ENCODE measurements around the gene DGCR8. TPM values are rescaled to one million over a fixed set of nuclear protein-coding genes. Genes with fewer than 3 reads are reported as not detected.

DGCR8 gene
- total RNA-seq: 18.0 TPM

DNA sequence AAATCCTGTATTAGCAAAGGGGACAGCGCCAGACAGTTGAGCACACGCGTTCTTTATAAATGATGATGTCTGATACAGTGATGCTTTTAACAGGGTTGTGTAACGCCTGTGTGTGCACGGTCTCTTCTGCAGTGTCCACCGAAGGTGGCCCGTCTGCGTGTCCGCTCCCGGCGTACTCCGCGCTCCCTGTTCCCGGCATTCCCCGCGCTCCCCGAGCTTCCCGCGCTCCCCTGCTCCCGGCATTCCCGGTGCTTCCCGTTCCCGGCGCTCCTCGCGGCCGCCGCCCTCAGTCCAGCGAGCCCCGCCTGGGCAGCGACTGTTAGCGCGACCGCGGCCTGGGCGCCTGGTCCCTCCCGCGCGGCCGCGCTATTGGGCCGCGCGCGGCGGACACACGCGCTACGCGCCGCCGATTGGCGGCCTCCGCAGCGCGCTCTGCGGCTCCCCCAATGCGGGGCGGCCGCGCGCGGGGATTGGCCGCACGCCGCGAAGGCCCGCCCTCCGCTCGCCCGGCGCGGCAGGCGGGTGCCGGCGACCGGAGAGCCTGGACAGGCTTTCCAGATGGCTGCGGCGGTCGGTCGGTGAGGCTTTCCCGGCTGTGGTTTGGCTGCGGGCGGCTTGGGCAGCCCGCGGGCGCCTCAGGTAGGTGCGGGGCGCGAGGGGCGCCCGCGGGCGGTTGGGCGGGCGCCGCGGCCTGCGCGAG is at the start of gene DGCR8:
TSS of gene DGCR8 (plus strand) at position 497 of the 700 bp plus-strand sequence. CDS start 5,723 bp downstream, outside the sequence.
- peak; percentile 50 to 95 for DNase-seq (ENCODE audit: low spot score in 2 of 2)
- no peaks in the 10 kb centered on the region for H3K36me3 ChIP-seq
- peak within 1 kb of the TSS; percentile 80 to 83 for H3K4me3 ChIP-seq
- intact Hi-C loops (cut with DNase I): loop anchor here (1.0 kb wide), 2 partner anchors 37 to 59 kb away; partner anchors contain the start of genes TANGO2 and TRMT2A
- no peaks in the 10 kb centered on the region for H3K27me3 ChIP-seq
- H3K9me3 ChIP-seq: no peaks in the 10 kb centered on the region
- peaks cover 12 to 28% of the 10 kb centered on the region in 2 donors for H3K4me1 ChIP-seq
- TF ChIP-seq, protein P1, sequence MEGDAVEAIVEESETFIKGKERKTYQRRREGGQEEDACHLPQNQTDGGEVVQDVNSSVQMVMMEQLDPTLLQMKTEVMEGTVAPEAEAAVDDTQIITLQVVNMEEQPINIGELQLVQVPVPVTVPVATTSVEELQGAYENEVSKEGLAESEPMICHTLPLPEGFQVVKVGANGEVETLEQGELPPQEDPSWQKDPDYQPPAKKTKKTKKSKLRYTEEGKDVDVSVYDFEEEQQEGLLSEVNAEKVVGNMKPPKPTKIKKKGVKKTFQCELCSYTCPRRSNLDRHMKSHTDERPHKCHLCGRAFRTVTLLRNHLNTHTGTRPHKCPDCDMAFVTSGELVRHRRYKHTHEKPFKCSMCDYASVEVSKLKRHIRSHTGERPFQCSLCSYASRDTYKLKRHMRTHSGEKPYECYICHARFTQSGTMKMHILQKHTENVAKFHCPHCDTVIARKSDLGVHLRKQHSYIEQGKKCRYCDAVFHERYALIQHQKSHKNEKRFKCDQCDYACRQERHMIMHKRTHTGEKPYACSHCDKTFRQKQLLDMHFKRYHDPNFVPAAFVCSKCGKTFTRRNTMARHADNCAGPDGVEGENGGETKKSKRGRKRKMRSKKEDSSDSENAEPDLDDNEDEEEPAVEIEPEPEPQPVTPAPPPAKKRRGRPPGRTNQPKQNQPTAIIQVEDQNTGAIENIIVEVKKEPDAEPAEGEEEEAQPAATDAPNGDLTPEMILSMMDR (IDR thresholded peaks at IDR 0.05): no peak
- peak within 1 kb of the TSS; percentile 82 to 89 for H3K27ac ChIP-seq

DNA sequence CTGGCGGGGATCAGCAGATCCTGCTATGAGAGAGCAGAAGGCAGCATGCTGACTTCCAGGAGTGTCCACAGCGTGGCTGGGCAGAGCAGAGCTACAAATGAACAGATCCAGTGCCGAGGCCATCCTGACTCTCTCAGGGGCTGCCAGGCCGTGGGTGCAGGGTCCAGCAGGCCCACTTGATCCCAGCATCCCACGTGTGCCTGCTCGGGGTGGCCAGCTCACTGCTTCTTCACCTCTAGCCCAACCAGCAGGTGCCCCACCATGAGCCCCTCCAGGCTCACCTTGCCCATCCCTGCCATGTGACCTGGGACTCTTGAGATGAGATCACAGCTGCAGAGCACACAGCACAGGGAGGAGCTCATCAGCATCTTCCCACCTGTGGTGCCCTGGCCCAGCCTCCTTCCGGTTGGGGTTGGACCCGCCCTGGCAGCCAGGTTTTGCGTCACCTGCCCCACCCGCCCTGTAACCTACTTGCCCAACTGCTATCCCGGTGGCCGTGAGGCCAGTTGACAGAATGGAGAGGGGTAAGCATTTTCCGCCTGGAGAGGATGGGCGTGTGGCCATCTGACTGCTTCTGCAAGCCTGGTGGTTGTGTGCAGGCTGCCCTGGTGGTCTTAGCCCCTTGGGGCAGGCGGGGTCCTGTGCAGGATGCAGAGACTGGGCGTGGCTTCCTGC is 48.2 kb upstream of the DGCR8 start:
- Histone ChIP-seq H3K27ac (peak overlapping the region in 1 of 2 donors; percentile 78), H3K36me3 (peaks cover 6 to 13% of the 10 kb centered on the region in 2 donors), H3K4me1 (peaks cover 11 to 30% of the 10 kb centered on the region in 2 donors), H3K4me3 (no peak overlapping the region), H3K9me3 (no peaks in the 10 kb centered on the region), H3K27me3 (no peaks in the 10 kb centered on the region)
- TF ChIP-seq, protein P1 (IDR thresholded peaks at IDR 0.05): no peak
- DNase-seq (ENCODE audit: low spot score in 2 of 2): no peak
- intact Hi-C loops (cut with DNase I): no loop called here

- TF ChIP-seq, protein P1 (IDR thresholded peaks at IDR 0.05): no peak
- no peaks in the 10 kb centered on the region for H3K9me3 ChIP-seq
Observed at GRCh38 chr22:20032407-20032991, 47.5 kb upstream of the DGCR8 start.

GRCh38 chr22:20033045-20033706 is 46.9 kb upstream of the DGCR8 start:
- intact Hi-C loops (cut with DNase I): no loop called here
- H3K4me1 ChIP-seq: peaks cover 11 to 30% of the 10 kb centered on the region in 2 donors
- H3K27me3 ChIP-seq: no peaks in the 10 kb centered on the region
- no peaks in the 10 kb centered on the region for H3K9me3 ChIP-seq
- DNase-seq (ENCODE audit: low spot score in 2 of 2): no peak
- TF ChIP-seq, protein P1 (IDR thresholded peaks at IDR 0.05): no peak
- H3K4me3 ChIP-seq: no peak overlapping the region
- H3K27ac ChIP-seq: peak overlapping the region; percentile 65 to 78
- H3K36me3 ChIP-seq: peaks cover 19 to 24% of the 10 kb centered on the region in 2 donors

More at GRCh38 chr22:20032407-20032991, 47.5 kb upstream of the DGCR8 start:
- Histone ChIP-seq H3K27ac (peak overlapping the region; percentile 65 to 78), H3K36me3 (peaks cover 12 to 18% of the 10 kb centered on the region in 2 donors), H3K4me1 (peaks cover 11 to 30% of the 10 kb centered on the region in 2 donors), H3K27me3 (no peaks in the 10 kb centered on the region), H3K4me3 (no peak overlapping the region)
- DNase-seq (ENCODE audit: low spot score in 2 of 2): no peak
- intact Hi-C loops (cut with DNase I): no loop called here

GRCh38 chr22:20034143-20034542 is 45.9 kb upstream of the DGCR8 start:
- intact Hi-C loops (cut with DNase I): no loop called here
- DNase-seq (ENCODE audit: low spot score in 2 of 2): no peak
- TF ChIP-seq, protein P1 (IDR thresholded peaks at IDR 0.05): no peak
- Histone ChIP-seq H3K36me3 (peaks cover 25 to 28% of the 10 kb centered on the region in 2 donors), H3K9me3 (no peaks in the 10 kb centered on the region), H3K27me3 (no peaks in the 10 kb centered on the region), H3K4me3 (no peak overlapping the region), H3K4me1 (peaks cover 11 to 23% of the 10 kb centered on the region in 2 donors), H3K27ac (peak overlapping the region in 1 of 2 donors; percentile 78)
